Adrenal gland (tissue), 12 donors: ENCODE measurements around the gene CLK2. TPM values are rescaled to one million over a fixed set of nuclear protein-coding genes. Genes with fewer than 3 reads are reported as not detected.

ENCODE experiments used
- DNase-seq, 7 donors: peaks; one replicate each; pipeline ENCODE4 v3.0.0-alpha.2; 2019 to 2020
- H3K27ac ChIP-seq, 5 donors: fragments of 200-600 bp; sonication (generic) in 4 of 5; 1 replicate in 3 of 5; 2 replicates in 2 of 5; pipeline versions ENCODE4 v1.5.1 to v1.8.0; 2016 to 2020; ENCODE audit warnings: mild to moderate bottlenecking in 1 of 5
- H3K27me3 ChIP-seq: fragments of 200-600 bp; 2 replicates; pipeline ENCODE4 v1.8.0; 2021
- H3K36me3 ChIP-seq, 2 donors: fragments of 200-600 bp; replicated peaks in 1 of 2; 1 replicate in 1 of 2; 2 replicates in 1 of 2; pipeline versions ENCODE4 v1.5.1 to v1.8.0; 2018 to 2022
- H3K4me1 ChIP-seq, 2 donors: fragments of 200-600 bp; replicated peaks in 1 of 2; 1 replicate in 1 of 2; 2 replicates in 1 of 2; pipeline versions ENCODE4 v1.5.1 to v1.8.0; 2018 to 2021
- H3K4me3 ChIP-seq, 4 donors: fragments of 200-600 bp; sonication (generic) in 3 of 4; one replicate each; pipeline ENCODE4 v1.5.1; 2016 to 2018
- H3K9me3 ChIP-seq, 3 donors: fragments of 200-600 bp; sonication (generic) in 1 of 3; replicated peaks in 1 of 3; 1 replicate in 2 of 3; 2 replicates in 1 of 3; pipeline versions ENCODE4 v1.5.1 to v1.8.0; 2016 to 2021
- CTCF ChIP-seq, 6 experiments: fragments of 450-650 bp in 4 of 6; fragments of 200-600 bp in 2 of 6; sonication (generic) in 1 of 6; IDR thresholded peaks; 1 replicate in 5 of 6; 2 replicates in 1 of 6; pipeline versions ENCODE4 v1.5.1 to v1.8.0; 2016 to 2021; ENCODE audit warnings: antibody characterized with exemption in 6 of 6, mild to moderate bottlenecking in 2 of 6, moderate library complexity in 1 of 6
- POLR2A ChIP-seq, 2 donors: fragments of 450-650 bp; IDR thresholded peaks; one replicate each; pipeline ENCODE4 v1.6.1; 2017; ENCODE audit warnings: antibody characterized with exemption in 2 of 2, mild to moderate bottlenecking in 2 of 2, moderate library complexity in 1 of 2
- WGBS, 4 donors: extraction: QIAGEN DNeasy Blood & Tissue Kit in 2 of 4; methylation state at CpG; one replicate each; pipeline versions ENCODE4 v1.1.5 to v1.1.7; 2013 to 2017; 5-methylcytosine and 5-hydroxymethylcytosine counted together
- intact Hi-C, 2 donors: fragments of 100-400 bp; cut with DNase I; formaldehyde crosslinking; loops; one replicate each; pipeline versions ENCODE4 v1.14.1 to v1.15.0; 2022 to 2023
- polyA plus RNA-seq, 3 donors: library from polyadenylated mRNA; stranded (reverse); fragments of 200-250 nt in 2 of 3; fragments of 350-450 nt in 1 of 3; fragmentation: Illumina TruSeq in 1 of 3; extraction: RNeasy Lipid Tissue Mini Kit (QIAGEN cat#74804) in 1 of 3; gene quantifications; one replicate each; pipeline ENCODE4 v1.2.3, GENCODE V29; 2013 to 2014
- total RNA-seq, 9 donors: library from RNA; depleted of rRNA in 4 of 9; stranded (reverse); fragments of >200 nt in 4 of 9; fragments of 120-200 nt in 1 of 9; fragmentation: NEBNext Ultra II Directional in 1 of 9; extraction: Animal tissue kit (Norgen Biotek cat#: 25700) in 1 of 9; gene quantifications; one replicate each; pipeline versions ENCODE4 v1.1.0 to v1.2.4, GENCODE V29; 2013 to 2023
- donor health status: healthy with polysubstance abuse.
- donor health status: Bipolar disorder and iron deficiency.
- donor health status: DM: yes; HTN: yes; CAD: no.
- donor health status: DM: no; HTN: no; CAD: no.
- donor health status: DM: no; HTN: no; CAD: no.
- donor health status: DM: yes; HTN: yes; CAD: no.

CLK2 gene
- total and polyA plus RNA-seq, 12 donors: 10.7 to 162 (median 54.9) TPM

GRCh38 chr1:155254714-155255242 lies 18.5 kb downstream of the CLK2 start:
- intact Hi-C loops: loop anchor here (5.0 kb wide), 2 partner anchors 68 to 343 kb away; partner anchors contain the start of gene RUSC1 (in 2 of the 2)
- H3K27me3 ChIP-seq: no peaks in the 10 kb centered on the region
- peaks cover 22 to 37% of the 10 kb centered on the region in 2 donors for H3K4me1 ChIP-seq
- peaks cover 0 to 22% of the 10 kb centered on the region in 2 donors for H3K36me3 ChIP-seq
- H3K4me3 ChIP-seq: peak overlapping the region; percentile 42 to 88 (median 66)
- H3K27ac ChIP-seq: peak overlapping the region; percentile 90 to 99 (median 97)
- DNase-seq: peak in 3 of 7 donors; percentile 45 to 63 (median 48)
- 0 to 2% (median 0%) methylated on average over 18 to 35 of the region's 35 CpGs; no CpG with 5 or more reads in 1 of the 4 donors for WGBS, 4 donors
- TF ChIP-seq POLR2A (IDR thresholded peaks at IDR 0.05) (no peak), CTCF (IDR thresholded peaks at IDR 0.05) (no peak)
- H3K9me3 ChIP-seq: no peaks in the 10 kb centered on the region

GRCh38 chr1:155254228-155254713 lies 19.0 kb downstream of the CLK2 start:
- Histone ChIP-seq H3K27me3 (no peaks in the 10 kb centered on the region), H3K36me3 (peaks cover 0 to 19% of the 10 kb centered on the region in 2 donors), H3K4me3 (peak overlapping the region in 3 of 4 donors; percentile 42 to 88 (median 69)), H3K27ac (peak overlapping the region in 2 of 5 donors; percentile 97 to 99), H3K4me1 (peaks cover 22 to 37% of the 10 kb centered on the region in 2 donors), H3K9me3 (no peaks in the 10 kb centered on the region)
- 25 to 48% (median 27%) methylated on average over 7 to 12 of the region's 12 CpGs for WGBS, 4 donors
- TF ChIP-seq POLR2A (IDR thresholded peaks at IDR 0.05) (no peak), CTCF (IDR thresholded peaks at IDR 0.05) (no peak)
- DNase-seq: no peak
- intact Hi-C loops: loop anchor here (5.0 kb wide), 2 partner anchors 68 to 343 kb away; partner anchors contain the start of gene RUSC1 (in 2 of the 2)

- Histone ChIP-seq H3K27ac (peak overlapping the region in 2 of 5 donors; percentile 97 to 99), H3K9me3 (no peaks in the 10 kb centered on the region), H3K4me1 (peaks cover 22 to 37% of the 10 kb centered on the region in 2 donors), H3K27me3 (no peaks in the 10 kb centered on the region), H3K4me3 (peak overlapping the region in 1 of 4 donors; percentile 69), H3K36me3 (peaks cover 0 to 22% of the 10 kb centered on the region in 2 donors)
- 40 to 70% (median 55%) methylated on average over 3 to 5 of the region's 5 CpGs for WGBS, 4 donors
- DNase-seq: no peak
- TF ChIP-seq CTCF (IDR thresholded peaks at IDR 0.05): no peak
- TF ChIP-seq POLR2A (IDR thresholded peaks at IDR 0.05): no peak
- intact Hi-C loops: loop anchor here (5.0 kb wide), 2 partner anchors 69 to 344 kb away; partner anchors contain the start of gene RUSC1 (in 2 of the 2)
Measured at GRCh38 chr1:155253797-155254196, 19.5 kb downstream of the CLK2 start.

- Histone ChIP-seq H3K36me3 (peaks cover 0 to 17% of the 10 kb centered on the region in 2 donors), H3K4me3 (no peak overlapping the region), H3K4me1 (peaks cover 22 to 37% of the 10 kb centered on the region in 2 donors), H3K27ac (peak overlapping the region in 2 of 5 donors; percentile 97 to 99), H3K9me3 (no peaks in the 10 kb centered on the region), H3K27me3 (no peaks in the 10 kb centered on the region)
- no peak for DNase-seq
- TF ChIP-seq CTCF (IDR thresholded peaks at IDR 0.05) (no peak), POLR2A (IDR thresholded peaks at IDR 0.05) (no peak)
- WGBS, 4 donors: 81 to 90% (median 88%) methylated on average over 5 of the region's 5 CpGs
- intact Hi-C loops: loop anchor here (5.0 kb wide), 2 partner anchors 69 to 344 kb away; partner anchors contain the start of gene RUSC1 (in 2 of the 2)
Measured at GRCh38 chr1:155253208-155253607, 20.1 kb downstream of the CLK2 start.
